ENCODE results near the gene IPO4.

DNA sequence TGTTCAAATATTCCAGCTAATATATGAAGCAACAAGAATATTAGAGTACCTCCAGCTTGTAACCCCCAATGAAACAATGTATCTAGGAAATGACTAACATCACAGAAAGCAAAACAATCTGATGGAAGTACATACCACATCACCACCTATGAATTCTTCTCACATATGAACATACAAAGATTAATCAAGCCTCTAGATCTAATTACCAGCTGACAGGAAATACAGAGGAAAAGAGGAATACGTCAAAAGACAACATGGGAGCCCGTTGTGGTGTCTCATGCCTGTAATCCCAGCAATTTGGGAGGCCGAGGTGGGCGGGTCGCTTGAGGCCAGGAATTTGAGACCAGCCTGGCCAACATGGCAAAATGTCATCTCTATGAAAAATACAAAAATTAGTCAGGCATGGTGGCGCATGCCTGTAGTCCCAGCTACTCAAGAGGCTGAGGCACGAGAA is 36.0 kb upstream of the IPO4 start:
- no peak for TF ChIP-seq CTCF (IDR thresholded peaks at IDR 0.05; ENCODE audit: low read depth, low read length, missing input control)
- TF ChIP-seq RAD21 (IDR thresholded peaks at IDR 0.05): no peak
- TF ChIP-seq RXRA (IDR thresholded peaks at IDR 0.05): no peak
- TF ChIP-seq EGR1 (IDR thresholded peaks at IDR 0.05; ENCODE audit: low read depth in 2 of 2): no peak
- TF ChIP-seq YY1 (IDR thresholded peaks at IDR 0.05): no peak
- TF ChIP-seq FOXA1 (IDR thresholded peaks at IDR 0.05): no peak
- TF ChIP-seq SP1 (IDR thresholded peaks at IDR 0.05): no peak
- TF ChIP-seq GABPA (IDR thresholded peaks at IDR 0.05 in 1 of 2, conservative IDR thresholded peaks at IDR 0.05 in 1 of 2): no peak
- TF ChIP-seq TAF1 (conservative IDR thresholded peaks at IDR 0.05): no peak
- TF ChIP-seq HNF4G (IDR thresholded peaks at IDR 0.05): no peak
- TF ChIP-seq, protein P1, sequence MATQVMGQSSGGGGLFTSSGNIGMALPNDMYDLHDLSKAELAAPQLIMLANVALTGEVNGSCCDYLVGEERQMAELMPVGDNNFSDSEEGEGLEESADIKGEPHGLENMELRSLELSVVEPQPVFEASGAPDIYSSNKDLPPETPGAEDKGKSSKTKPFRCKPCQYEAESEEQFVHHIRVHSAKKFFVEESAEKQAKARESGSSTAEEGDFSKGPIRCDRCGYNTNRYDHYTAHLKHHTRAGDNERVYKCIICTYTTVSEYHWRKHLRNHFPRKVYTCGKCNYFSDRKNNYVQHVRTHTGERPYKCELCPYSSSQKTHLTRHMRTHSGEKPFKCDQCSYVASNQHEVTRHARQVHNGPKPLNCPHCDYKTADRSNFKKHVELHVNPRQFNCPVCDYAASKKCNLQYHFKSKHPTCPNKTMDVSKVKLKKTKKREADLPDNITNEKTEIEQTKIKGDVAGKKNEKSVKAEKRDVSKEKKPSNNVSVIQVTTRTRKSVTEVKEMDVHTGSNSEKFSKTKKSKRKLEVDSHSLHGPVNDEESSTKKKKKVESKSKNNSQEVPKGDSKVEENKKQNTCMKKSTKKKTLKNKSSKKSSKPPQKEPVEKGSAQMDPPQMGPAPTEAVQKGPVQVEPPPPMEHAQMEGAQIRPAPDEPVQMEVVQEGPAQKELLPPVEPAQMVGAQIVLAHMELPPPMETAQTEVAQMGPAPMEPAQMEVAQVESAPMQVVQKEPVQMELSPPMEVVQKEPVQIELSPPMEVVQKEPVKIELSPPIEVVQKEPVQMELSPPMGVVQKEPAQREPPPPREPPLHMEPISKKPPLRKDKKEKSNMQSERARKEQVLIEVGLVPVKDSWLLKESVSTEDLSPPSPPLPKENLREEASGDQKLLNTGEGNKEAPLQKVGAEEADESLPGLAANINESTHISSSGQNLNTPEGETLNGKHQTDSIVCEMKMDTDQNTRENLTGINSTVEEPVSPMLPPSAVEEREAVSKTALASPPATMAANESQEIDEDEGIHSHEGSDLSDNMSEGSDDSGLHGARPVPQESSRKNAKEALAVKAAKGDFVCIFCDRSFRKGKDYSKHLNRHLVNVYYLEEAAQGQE (IDR thresholded peaks at IDR 0.05): no peak
- TF ChIP-seq NR2F2 (IDR thresholded peaks at IDR 0.05): no peak
- TF ChIP-seq, protein P2, sequence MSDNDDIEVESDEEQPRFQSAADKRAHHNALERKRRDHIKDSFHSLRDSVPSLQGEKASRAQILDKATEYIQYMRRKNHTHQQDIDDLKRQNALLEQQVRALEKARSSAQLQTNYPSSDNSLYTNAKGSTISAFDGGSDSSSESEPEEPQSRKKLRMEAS (IDR thresholded peaks at IDR 0.05): no peak
- no peak for TF ChIP-seq ATF3 (IDR thresholded peaks at IDR 0.05)

All from liver (tissue), 3 donors.